Spleen (tissue), 11 donors: Measurements from ENCODE around the gene FOXO3. TPM values are rescaled to one million over a fixed set of nuclear protein-coding genes. Genes with fewer than 3 reads are reported as not detected.

Source experiments
- DNase-seq: peaks from one replicate; pipeline ENCODE4 v3.0.0-alpha.2; 2020
- H3K27ac ChIP-seq, 8 donors: fragments of 200-600 bp; sonication (generic) in 7 of 8; 1 replicate in 4 of 8; 2 replicates in 4 of 8; pipeline versions ENCODE4 v1.5.0 to v1.8.0; 2016 to 2021; ENCODE audit warnings: inconsistent platforms in 4 of 8, mild to moderate bottlenecking in 4 of 8, moderate library complexity in 1 of 8
- H3K27me3 ChIP-seq, 7 donors: fragments of 200-600 bp; sonication (generic) in 6 of 7; replicated peaks in 1 of 7; 1 replicate in 4 of 7; 2 replicates in 3 of 7; pipeline versions ENCODE4 v1.5.0 to v1.8.0; 2016 to 2021; ENCODE audit warnings: inconsistent platforms in 3 of 7, mild to moderate bottlenecking in 1 of 7
- H3K36me3 ChIP-seq, 6 donors: fragments of 200-600 bp; sonication (generic) in 5 of 6; 1 replicate in 4 of 6; 2 replicates in 2 of 6; pipeline versions ENCODE4 v1.5.0 to v1.8.0; 2016 to 2021; ENCODE audit warnings: inconsistent platforms in 2 of 6
- H3K4me1 ChIP-seq, 6 donors: fragments of 200-600 bp; sonication (generic) in 5 of 6; 1 replicate in 3 of 6; 2 replicates in 3 of 6; pipeline versions ENCODE4 v1.5.0 to v1.8.0; 2016 to 2021; ENCODE audit warnings: inconsistent platforms in 3 of 6
- H3K4me3 ChIP-seq, 8 donors: fragments of 200-600 bp; sonication (generic) in 7 of 8; 1 replicate in 4 of 8; 2 replicates in 4 of 8; pipeline versions ENCODE4 v1.5.0 to v1.8.0; 2016 to 2021; ENCODE audit warnings: inconsistent platforms in 4 of 8, mild to moderate bottlenecking in 4 of 8, moderate library complexity in 2 of 8
- H3K9me3 ChIP-seq, 8 donors: fragments of 200-600 bp; sonication (generic) in 7 of 8; 1 replicate in 4 of 8; 2 replicates in 4 of 8; pipeline versions ENCODE4 v1.5.0 to v1.8.0; 2016 to 2021; ENCODE audit warnings: inconsistent platforms in 4 of 8
- CTCF ChIP-seq, 11 experiments: fragments of 200-600 bp in 7 of 11; fragments of 450-650 bp in 4 of 11; sonication (generic) in 4 of 11; IDR thresholded peaks in 8 of 11; conservative IDR thresholded peaks in 3 of 11; 1 replicate in 7 of 11; 2 replicates in 4 of 11; pipeline versions ENCODE4 v1.4.0 to v1.8.0; 2016 to 2021; ENCODE audit warnings: antibody characterized with exemption in 11 of 11, inconsistent platforms in 4 of 11, mild to moderate bottlenecking in 1 of 11
- POLR2A ChIP-seq, 3 donors: fragments of 450-650 bp; IDR thresholded peaks; one replicate each; pipeline ENCODE4 v1.5.1; 2017; ENCODE audit warnings: antibody characterized with exemption in 3 of 3, mild to moderate bottlenecking in 1 of 3
- POLR2AphosphoS5 ChIP-seq, 3 donors: sonication (generic); formaldehyde crosslinking; IDR thresholded peaks; one replicate each; pipeline ENCODE4 v1.5.1; 2017; ENCODE audit warnings: antibody characterized with exemption in 3 of 3
- WGBS, 5 donors: extraction: QIAGEN DNeasy Blood & Tissue Kit in 3 of 5; methylation state at CpG; one replicate each; pipeline versions ENCODE4 v1.1.5 to v1.1.7; 2013 to 2018; 5-methylcytosine and 5-hydroxymethylcytosine counted together
- intact Hi-C: fragments of 100-400 bp; cut with DNase I; formaldehyde crosslinking; loops from one replicate; pipeline ENCODE4 v1.15.0; 2023; ENCODE audit warnings: low total_unique reads
- polyA plus RNA-seq, 3 donors: library from polyadenylated mRNA; stranded (reverse); fragments of 200-250 nt; gene quantifications; one replicate each; pipeline ENCODE4 v1.2.1, GENCODE V29; 2013
- total RNA-seq, 7 donors: library from RNA; depleted of rRNA in 3 of 7; stranded (reverse); fragments of >200 nt in 3 of 7; fragmentation: NEBNext Ultra II Directional in 4 of 7; extraction: Animal tissue kit (Norgen Biotek cat#: 25700) in 4 of 7; gene quantifications; one replicate each; pipeline versions ENCODE4 v1.1.0 to v1.2.1, GENCODE V29; 2016 to 2021
- donor health status: healthy with polysubstance abuse.
- donor health status: DM: no; HTN: no; CAD: no; lungs with moderate emphysema.
- donor health status: DM: no; HTN: no; CAD: no.
- donor health status: Bipolar disorder and iron deficiency.
- donor health status: healthy.
- donor health status: DM: no; HTN: no; CAD: no.
- donor health status: DM: yes; HTN: yes; CAD: no.

FOXO3 gene
- total and polyA plus RNA-seq, 10 donors: 9.4 to 86.9 (median 67.0) TPM

- Histone ChIP-seq H3K27me3 (no peaks in the 10 kb centered on the region), H3K4me1 (peaks cover 55 to 99% (median 84%) of the 10 kb centered on the region in 6 donors), H3K36me3 (peaks cover 0 to 71% (median 15%) of the 10 kb centered on the region in 6 donors), H3K27ac (peak overlapping the region in 5 of 8 donors; percentile 14 to 100 (median 61)), H3K9me3 (no peaks in the 10 kb centered on the region), H3K4me3 (peak overlapping the region in 2 of 8 donors; percentile 1 to 10)
- 65 to 76% (median 73%) methylated on average over 3 of the region's 3 CpGs for WGBS, 5 donors
- DNase-seq: no peak
- intact Hi-C loops: no loop called here
- TF ChIP-seq POLR2A (IDR thresholded peaks at IDR 0.05) (no peak), POLR2AphosphoS5 (IDR thresholded peaks at IDR 0.05) (no peak), CTCF (IDR thresholded peaks at IDR 0.05 in 8 of 11, conservative IDR thresholded peaks at IDR 0.05 in 3 of 11) (no peak)
Measured at GRCh38 chr6:108568551-108569305, 8.0 kb downstream of the FOXO3 start.

GRCh38 chr6:108570517-108570916 lies 9.8 kb downstream of the FOXO3 start:
- 96 to 100% (median 100%) methylated on average over 1 of the region's 1 CpG for WGBS, 5 donors
- DNase-seq: no peak
- H3K27me3 ChIP-seq: no peaks in the 10 kb centered on the region
- no peak overlapping the region for H3K27ac ChIP-seq
- TF ChIP-seq POLR2A (IDR thresholded peaks at IDR 0.05) (no peak), CTCF (IDR thresholded peaks at IDR 0.05 in 8 of 11, conservative IDR thresholded peaks at IDR 0.05 in 3 of 11) (no peak), POLR2AphosphoS5 (IDR thresholded peaks at IDR 0.05) (no peak)
- no peak overlapping the region for H3K4me3 ChIP-seq
- peaks cover 0 to 79% (median 15%) of the 10 kb centered on the region in 6 donors for H3K36me3 ChIP-seq
- peaks cover 47 to 99% (median 83%) of the 10 kb centered on the region in 6 donors for H3K4me1 ChIP-seq
- intact Hi-C loops: no loop called here
- no peaks in the 10 kb centered on the region for H3K9me3 ChIP-seq

- Histone ChIP-seq H3K27me3 (no peaks in the 10 kb centered on the region), H3K4me1 (peaks cover 26 to 99% (median 70%) of the 10 kb centered on the region in 6 donors), H3K36me3 (peaks cover 0 to 61% (median 12%) of the 10 kb centered on the region in 6 donors), H3K9me3 (no peaks in the 10 kb centered on the region), H3K27ac (peak overlapping the region in 2 of 8 donors; percentile 7 to 71), H3K4me3 (no peak overlapping the region)
- TF ChIP-seq CTCF (IDR thresholded peaks at IDR 0.05 in 8 of 11, conservative IDR thresholded peaks at IDR 0.05 in 3 of 11) (no peak), POLR2A (IDR thresholded peaks at IDR 0.05) (no peak), POLR2AphosphoS5 (IDR thresholded peaks at IDR 0.05) (no peak)
- WGBS, 5 donors: 68 to 85% (median 77%) methylated on average over 4 of the region's 4 CpGs
- intact Hi-C loops: no loop called here
- no peak for DNase-seq
Measured at GRCh38 chr6:108574457-108575141, 13.9 kb downstream of the FOXO3 start.
